ENCODE results near the gene DUSP7.

DNA sequence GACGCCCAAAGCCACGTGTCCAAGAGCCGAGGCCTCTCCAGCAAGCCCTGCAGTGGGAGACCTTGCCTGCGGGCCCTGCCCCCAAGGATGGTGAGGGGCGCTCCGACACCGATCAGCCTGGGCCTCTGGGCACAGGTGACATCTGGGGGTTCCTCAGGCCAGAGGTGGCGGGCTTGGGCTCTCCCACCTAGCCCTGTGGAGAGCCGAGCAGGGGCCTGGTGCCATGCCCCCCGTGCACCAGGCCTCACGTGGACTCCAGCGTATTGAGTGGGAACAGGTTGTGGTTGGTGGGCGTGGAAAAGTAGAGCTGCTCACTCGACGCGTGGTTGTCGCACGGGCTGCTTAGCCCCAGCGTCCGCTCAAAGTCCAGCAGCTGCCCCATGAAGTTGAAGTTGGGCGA is 5.8 kb downstream of the DUSP7 start:
- TF ChIP-seq, protein P1, sequence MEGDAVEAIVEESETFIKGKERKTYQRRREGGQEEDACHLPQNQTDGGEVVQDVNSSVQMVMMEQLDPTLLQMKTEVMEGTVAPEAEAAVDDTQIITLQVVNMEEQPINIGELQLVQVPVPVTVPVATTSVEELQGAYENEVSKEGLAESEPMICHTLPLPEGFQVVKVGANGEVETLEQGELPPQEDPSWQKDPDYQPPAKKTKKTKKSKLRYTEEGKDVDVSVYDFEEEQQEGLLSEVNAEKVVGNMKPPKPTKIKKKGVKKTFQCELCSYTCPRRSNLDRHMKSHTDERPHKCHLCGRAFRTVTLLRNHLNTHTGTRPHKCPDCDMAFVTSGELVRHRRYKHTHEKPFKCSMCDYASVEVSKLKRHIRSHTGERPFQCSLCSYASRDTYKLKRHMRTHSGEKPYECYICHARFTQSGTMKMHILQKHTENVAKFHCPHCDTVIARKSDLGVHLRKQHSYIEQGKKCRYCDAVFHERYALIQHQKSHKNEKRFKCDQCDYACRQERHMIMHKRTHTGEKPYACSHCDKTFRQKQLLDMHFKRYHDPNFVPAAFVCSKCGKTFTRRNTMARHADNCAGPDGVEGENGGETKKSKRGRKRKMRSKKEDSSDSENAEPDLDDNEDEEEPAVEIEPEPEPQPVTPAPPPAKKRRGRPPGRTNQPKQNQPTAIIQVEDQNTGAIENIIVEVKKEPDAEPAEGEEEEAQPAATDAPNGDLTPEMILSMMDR (tag by site-specific recombination; IDR thresholded peaks at IDR 0.05) = no peak
- no peak for TF ChIP-seq ZNF830 (tag by site-specific recombination; IDR thresholded peaks at IDR 0.05; ENCODE audit: low read depth)
- TF ChIP-seq ZNF274 (IDR thresholded peaks at IDR 0.05; ENCODE audit: low read length) = no peak
- no peak for TF ChIP-seq ZNF274 (tag by site-specific recombination; IDR thresholded peaks at IDR 0.05; ENCODE audit: borderline replicate concordance)
- TF ChIP-seq ZSCAN30 (tag by site-specific recombination; IDR thresholded peaks at IDR 0.05) = no peak
- TF ChIP-seq ZNF140 (tag by site-specific recombination; IDR thresholded peaks at IDR 0.05) = no peak
- TF ChIP-seq ZNF302 (tag by site-specific recombination; IDR thresholded peaks at IDR 0.05; ENCODE audit: low read depth) = no peak
- TF ChIP-seq YY1 (tag by site-specific recombination; IDR thresholded peaks at IDR 0.05) = no peak
- no peak for TF ChIP-seq ZNF76 (tag by site-specific recombination; IDR thresholded peaks at IDR 0.05; ENCODE audit: borderline replicate concordance, low read depth)
- no peak for TF ChIP-seq ZNF10 (tag by site-specific recombination; IDR thresholded peaks at IDR 0.05)
- TF ChIP-seq ZNF707 (tag by site-specific recombination; IDR thresholded peaks at IDR 0.05) = no peak
- TF ChIP-seq, protein P2, sequence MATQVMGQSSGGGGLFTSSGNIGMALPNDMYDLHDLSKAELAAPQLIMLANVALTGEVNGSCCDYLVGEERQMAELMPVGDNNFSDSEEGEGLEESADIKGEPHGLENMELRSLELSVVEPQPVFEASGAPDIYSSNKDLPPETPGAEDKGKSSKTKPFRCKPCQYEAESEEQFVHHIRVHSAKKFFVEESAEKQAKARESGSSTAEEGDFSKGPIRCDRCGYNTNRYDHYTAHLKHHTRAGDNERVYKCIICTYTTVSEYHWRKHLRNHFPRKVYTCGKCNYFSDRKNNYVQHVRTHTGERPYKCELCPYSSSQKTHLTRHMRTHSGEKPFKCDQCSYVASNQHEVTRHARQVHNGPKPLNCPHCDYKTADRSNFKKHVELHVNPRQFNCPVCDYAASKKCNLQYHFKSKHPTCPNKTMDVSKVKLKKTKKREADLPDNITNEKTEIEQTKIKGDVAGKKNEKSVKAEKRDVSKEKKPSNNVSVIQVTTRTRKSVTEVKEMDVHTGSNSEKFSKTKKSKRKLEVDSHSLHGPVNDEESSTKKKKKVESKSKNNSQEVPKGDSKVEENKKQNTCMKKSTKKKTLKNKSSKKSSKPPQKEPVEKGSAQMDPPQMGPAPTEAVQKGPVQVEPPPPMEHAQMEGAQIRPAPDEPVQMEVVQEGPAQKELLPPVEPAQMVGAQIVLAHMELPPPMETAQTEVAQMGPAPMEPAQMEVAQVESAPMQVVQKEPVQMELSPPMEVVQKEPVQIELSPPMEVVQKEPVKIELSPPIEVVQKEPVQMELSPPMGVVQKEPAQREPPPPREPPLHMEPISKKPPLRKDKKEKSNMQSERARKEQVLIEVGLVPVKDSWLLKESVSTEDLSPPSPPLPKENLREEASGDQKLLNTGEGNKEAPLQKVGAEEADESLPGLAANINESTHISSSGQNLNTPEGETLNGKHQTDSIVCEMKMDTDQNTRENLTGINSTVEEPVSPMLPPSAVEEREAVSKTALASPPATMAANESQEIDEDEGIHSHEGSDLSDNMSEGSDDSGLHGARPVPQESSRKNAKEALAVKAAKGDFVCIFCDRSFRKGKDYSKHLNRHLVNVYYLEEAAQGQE (tag by site-specific recombination; IDR thresholded peaks at IDR 0.05) = no peak
- TF ChIP-seq ZNF670 (tag by site-specific recombination; IDR thresholded peaks at IDR 0.05; ENCODE audit: low read depth) = no peak

Measured in HEK293 (cell line).